T-helper 22 cell (primary cell): ENCODE measurements around the gene RAPGEFL1.
"Not testable (repeated sequence)": the region's sequence is repeated elsewhere in the genome, so short reads cannot be mapped to it uniquely, and the experiment has no call there.

Source experiments
- DNase-seq: peaks from one replicate; pipeline ENCODE4 v3.0.0-alpha.2; 2020; ENCODE audit warnings: low read depth

The RAPGEFL1 gene

GRCh38 chr17:40177275-40177874 lies at the start of gene RAPGEFL1:
RAPGEFL1 (plus strand) TSS chr17:40177470; CDS start chr17:40177862, 392 bp downstream.
- DNase-seq, result peak; percentile 66

- DNase-seq, result no peak
Measured at GRCh38 chr17:40129498-40129897, 47.8 kb upstream of the RAPGEFL1 start.

GRCh38 chr17:40130352-40131042 lies 46.8 kb upstream of the RAPGEFL1 start:
- DNase-seq, result no peak

- DNase-seq, result no peak
Measured at GRCh38 chr17:40134184-40134583, 43.1 kb upstream of the RAPGEFL1 start.

GRCh38 chr17:40135817-40136216 lies 41.5 kb upstream of the RAPGEFL1 start:
- DNase-seq, result no peak

- no peak for DNase-seq
Measured at GRCh38 chr17:40139566-40140058, 37.7 kb upstream of the RAPGEFL1 start.

GRCh38 chr17:40143166-40143565 lies 34.1 kb upstream of the RAPGEFL1 start:
- not testable (repeated sequence) for DNase-seq

- no peak for DNase-seq
Measured at GRCh38 chr17:40145476-40145875, 31.8 kb upstream of the RAPGEFL1 start.

GRCh38 chr17:40148527-40148926 lies 28.7 kb upstream of the RAPGEFL1 start:
- DNase-seq, result no peak

- DNase-seq, result no peak
Measured at GRCh38 chr17:40150276-40150675, 27.0 kb upstream of the RAPGEFL1 start.

- no peak for DNase-seq
Measured at GRCh38 chr17:40151414-40151963, 25.8 kb upstream of the RAPGEFL1 start.

- no peak for DNase-seq
Measured at GRCh38 chr17:40153603-40154236, 23.6 kb upstream of the RAPGEFL1 start.

GRCh38 chr17:40157973-40158372 lies 19.3 kb upstream of the RAPGEFL1 start:
- no peak for DNase-seq

- no peak for DNase-seq
Measured at GRCh38 chr17:40158438-40159013, 18.7 kb upstream of the RAPGEFL1 start.

GRCh38 chr17:40159456-40159855 lies 17.8 kb upstream of the RAPGEFL1 start:
- DNase-seq, result no peak

GRCh38 chr17:40167685-40168261 lies 9.5 kb upstream of the RAPGEFL1 start:
- DNase-seq, result no peak

GRCh38 chr17:40168262-40168832 lies 8.9 kb upstream of the RAPGEFL1 start:
- peak; percentile 16 for DNase-seq

GRCh38 chr17:40170325-40170724 lies 6.9 kb upstream of the RAPGEFL1 start:
- DNase-seq, result no peak

GRCh38 chr17:40171750-40172149 lies 5.5 kb upstream of the RAPGEFL1 start:
- no peak for DNase-seq

- no peak for DNase-seq
Measured at GRCh38 chr17:40173091-40173777, 4.0 kb upstream of the RAPGEFL1 start.

GRCh38 chr17:40173778-40174135 lies 3.5 kb upstream of the RAPGEFL1 start:
- no peak for DNase-seq
